CD4-positive, alpha-beta T cell treated with Interleukin-6 at 100 ng/mL for 8 hours (primary cell): ENCODE results near the gene KDM8.

ENCODE experiments used
- DNase-seq: peaks from one replicate; pipeline ENCODE4 v3.0.0-alpha.2; 2020; ENCODE audit warnings: mixed read lengths, low spot score

Gene KDM8

DNA sequence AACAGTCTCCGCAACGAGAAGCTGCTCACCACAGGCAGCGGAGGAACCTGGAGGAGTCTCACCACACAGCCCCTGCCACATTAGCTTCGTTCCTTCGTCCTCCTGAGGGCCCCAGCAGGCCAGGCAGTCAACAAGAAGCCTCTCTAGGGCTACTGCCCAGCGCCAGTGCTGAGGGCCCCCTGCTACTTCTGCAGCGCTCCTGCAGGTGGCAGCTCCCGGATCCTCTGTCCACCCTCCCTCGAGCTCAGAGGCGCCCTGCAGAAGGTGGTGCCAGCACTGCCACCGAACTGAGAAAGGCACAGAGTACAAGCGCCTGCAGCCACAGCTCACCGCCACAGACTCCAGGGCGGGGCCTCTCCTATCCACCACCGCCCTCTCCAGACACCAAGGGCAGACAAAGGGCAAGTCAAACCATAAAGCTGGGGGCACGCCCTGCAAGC lies 27.3 kb downstream of the KDM8 start:
- DNase-seq = peak; percentile 84

DNA sequence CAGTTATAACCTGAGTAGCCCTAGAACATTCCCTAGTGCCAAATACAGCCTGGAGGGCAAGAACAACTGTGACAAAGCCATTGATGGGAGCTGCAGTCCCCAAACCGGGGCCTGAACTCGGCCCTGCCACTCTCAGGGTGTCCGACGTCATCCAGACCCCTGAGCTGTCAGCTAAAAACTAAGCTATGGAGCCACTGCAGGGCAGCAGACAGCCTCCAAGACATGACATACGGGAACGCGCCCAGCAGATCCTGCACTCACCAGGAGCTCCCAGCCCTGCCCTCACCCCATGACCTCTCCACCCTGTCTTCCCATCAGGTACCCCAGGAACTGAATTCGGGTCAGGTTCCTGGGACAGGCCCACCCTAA lies 28.4 kb downstream of the KDM8 start:
- DNase-seq = no peak

DNA sequence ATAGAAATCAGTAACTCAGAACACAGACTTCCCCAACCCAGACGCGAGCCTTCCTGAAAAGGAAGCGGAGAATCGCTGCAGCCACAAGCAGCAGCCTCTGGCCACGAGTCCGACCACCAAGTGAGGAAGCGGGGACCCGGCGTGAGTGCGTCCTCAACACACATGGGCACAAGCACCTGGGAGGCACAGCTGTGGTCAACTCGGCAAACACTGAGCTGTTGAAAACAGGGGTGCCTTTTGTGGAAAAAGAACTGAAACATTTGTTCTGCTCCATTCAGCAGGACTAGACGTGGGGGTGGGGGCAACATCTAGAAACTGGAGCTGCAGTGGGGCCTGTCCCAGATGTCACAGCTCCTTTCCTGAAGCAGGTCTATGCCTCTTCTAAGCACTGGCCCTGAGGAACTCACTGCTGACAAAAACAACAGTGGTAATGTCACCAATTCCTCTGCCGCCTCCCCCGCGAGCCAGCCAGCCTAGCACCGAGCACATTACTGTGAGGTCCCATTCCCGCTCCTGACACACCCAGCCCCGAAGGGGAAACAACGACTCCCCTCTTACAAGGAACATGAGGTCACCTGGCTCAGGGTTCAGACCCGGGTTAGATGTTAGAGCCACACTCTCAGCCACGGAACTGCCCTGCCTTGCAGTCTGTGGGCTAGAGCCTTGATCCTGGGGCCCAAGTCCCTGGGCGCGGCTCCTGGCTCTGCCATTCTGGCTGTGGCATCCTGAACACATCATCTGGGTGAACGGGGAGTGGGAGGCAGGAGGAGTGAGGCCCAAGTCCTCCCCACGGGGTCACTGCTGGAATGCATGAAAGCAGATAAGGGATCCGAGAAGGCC lies 29.0 kb downstream of the KDM8 start:
- no peak for DNase-seq

DNA sequence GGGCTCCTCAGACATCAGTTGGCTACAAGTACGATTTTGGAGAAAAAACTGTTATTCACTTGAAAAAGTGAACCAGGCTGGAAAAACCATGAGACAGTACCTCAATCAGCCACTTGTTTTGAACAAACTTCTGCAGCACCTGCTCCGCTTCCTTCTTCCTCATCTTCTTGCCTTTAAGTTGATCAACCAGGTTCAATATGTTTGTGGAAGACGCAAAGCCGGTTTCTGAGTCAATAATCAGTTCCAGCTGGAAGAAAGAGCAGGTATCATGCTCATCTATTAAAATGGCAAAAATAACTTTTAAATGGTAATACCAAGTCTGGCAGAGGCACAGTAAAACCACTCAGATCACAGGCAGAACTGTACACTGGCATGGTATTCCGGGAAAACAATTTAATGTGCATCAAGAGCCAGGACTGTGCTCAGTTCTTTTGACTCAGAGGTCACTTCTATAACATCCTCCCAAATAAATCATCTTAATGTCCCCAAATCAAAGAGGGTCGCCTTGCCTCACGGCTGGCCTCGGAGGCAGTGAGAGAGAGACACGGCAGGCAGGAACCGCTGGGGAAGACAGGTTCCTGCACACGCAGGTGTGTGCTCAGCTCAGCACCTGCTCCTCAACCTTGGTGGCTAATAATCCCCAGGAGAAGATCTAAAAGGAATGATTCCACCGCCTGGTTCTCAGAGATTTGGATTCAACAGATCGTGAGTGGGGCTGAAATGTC lies 29.7 kb downstream of the KDM8 start:
- DNase-seq = peak; percentile 30

DNA sequence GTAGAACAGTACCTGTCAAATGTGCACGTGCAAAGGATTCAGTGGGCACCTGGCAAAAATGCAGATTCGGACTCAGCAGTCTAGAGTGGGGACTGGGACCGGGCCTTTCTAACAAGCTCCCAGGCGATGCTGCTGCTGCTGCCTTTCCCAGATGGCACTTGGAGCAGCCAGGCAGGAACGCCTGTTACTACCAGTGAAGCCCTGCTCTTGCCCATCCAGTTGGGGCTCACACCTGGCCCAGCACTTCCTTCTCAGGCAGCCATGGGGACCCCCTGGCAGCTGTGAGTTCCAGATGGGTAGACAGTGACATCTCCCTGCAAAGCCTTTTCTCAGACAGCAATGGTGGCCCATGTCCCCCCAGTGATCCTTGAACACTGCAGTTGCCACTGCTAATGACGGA lies 30.4 kb downstream of the KDM8 start:
- DNase-seq = no peak

DNA sequence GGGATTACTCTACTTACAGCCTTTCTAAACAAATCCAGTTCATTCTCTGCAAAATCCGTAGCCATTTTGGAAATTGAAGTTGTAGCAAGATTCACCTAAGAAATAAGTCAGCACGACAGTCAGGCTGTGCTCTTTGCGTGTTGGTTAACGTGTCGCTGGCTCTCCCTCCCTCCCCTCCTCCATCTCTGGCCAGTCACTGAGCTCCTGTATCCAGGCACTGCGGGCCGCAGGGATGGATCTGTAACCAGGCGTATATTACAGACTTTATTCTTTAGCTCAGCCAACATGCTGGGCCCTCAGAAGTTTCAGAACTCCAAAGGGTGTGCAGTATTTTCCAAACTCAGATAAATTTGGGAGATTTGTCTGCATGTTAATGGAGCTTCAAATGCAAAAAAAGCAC lies 30.8 kb downstream of the KDM8 start:
- DNase-seq = no peak

DNA sequence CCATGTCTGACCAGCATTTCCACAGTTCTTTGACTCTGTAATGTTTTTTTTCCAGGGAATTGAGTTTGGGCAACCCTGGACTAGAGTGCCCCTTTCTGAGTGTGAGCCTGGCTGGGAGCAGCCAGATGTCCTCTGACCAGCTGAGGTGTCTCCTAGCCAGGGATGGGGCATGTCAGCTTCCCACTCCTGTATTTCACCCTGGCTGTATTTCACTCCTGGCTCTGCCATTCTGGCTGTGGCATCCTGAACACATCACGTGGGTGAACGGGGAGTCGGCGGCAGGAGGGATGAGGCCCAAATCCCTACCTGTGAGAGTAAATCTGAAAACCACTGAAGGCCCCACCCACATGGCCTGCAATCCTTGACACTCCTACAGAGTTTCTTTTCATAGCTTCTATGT lies 31.3 kb downstream of the KDM8 start:
- DNase-seq = no peak

DNA sequence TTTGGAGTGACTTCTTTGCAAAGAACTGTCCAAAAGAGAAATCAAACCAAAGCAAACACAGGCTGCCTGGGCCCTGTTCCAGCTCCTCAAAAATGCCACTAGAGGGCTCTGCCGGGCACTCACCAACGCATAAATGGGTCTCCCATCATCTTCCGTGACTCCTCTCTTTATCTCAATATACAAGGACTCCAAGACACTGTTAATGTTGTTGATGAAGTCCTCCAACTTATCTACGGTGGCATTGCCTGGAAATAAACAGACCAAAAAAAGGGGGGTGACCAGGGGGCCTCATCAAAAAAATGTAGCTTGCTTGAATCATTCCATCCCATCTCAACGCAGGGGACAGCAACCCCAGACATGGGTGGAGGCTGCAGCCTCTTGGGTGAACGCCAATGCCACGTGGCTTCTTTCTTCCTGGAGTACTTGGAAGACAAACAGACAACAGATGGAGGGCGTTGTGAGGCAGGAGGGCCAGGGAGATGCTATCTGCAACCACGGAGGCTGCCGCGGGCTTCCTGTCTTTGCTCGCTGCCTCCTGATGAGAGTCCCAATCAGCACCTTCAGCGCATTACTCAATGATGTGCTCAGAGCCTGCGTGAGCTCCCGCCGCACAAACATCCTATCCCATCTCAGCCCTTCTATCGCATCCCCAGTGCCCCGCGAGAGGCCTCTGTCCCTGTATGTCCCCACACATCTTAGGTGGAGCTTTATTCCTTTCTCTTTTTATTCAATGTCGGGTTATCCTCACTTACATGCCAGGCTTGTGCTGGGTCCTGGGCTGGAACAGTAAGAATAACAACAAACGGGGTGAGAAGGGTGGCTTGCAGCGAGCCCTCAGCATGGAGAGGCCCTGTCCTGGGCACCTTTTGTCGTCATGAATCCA lies 32.0 kb downstream of the KDM8 start:
- peak; percentile 94 for DNase-seq

DNA sequence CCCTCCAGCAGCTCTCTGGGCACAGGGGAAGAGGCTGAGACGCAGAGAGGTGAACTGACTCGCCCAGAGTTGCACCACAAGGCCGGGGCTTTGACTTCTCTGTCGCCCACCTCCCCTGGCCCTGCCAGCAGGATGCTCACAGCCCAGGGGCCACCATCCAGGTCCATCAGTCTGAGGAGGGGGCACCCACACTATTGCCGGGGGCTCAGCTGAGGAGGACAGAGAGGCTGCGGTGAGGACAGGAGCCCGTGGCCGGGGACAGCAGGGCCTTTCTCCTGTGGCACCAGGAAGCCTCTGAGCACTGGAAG lies 32.6 kb downstream of the KDM8 start:
- DNase-seq = peak; percentile 21

DNA sequence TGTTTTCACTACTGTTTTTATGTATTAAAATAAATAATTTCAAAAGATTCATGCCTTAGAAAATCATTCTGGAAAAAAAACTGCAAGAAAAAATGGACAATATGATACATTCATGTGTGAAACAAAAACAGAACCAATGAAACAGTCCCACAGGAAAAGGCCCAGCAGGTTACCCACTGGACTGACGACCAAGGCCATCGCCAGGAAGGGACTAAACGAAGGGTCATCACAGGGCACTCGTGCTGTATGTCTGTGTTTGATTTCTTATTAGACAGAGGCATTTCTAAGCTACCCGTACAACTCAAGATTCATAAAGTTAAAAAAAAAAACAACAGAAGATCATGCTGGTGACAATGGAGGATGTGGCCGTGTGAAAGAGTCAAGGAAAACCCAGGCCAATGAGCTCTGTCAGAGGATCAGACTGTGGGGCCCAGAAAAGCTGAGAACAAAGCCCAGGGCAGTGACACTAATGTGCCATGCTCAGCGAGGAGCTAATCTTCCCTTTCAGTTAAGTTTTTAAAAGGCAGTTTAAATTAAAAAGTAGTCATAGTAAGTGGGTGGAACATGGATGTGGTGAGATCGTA lies 33.4 kb downstream of the KDM8 start:
- DNase-seq = no peak

DNA sequence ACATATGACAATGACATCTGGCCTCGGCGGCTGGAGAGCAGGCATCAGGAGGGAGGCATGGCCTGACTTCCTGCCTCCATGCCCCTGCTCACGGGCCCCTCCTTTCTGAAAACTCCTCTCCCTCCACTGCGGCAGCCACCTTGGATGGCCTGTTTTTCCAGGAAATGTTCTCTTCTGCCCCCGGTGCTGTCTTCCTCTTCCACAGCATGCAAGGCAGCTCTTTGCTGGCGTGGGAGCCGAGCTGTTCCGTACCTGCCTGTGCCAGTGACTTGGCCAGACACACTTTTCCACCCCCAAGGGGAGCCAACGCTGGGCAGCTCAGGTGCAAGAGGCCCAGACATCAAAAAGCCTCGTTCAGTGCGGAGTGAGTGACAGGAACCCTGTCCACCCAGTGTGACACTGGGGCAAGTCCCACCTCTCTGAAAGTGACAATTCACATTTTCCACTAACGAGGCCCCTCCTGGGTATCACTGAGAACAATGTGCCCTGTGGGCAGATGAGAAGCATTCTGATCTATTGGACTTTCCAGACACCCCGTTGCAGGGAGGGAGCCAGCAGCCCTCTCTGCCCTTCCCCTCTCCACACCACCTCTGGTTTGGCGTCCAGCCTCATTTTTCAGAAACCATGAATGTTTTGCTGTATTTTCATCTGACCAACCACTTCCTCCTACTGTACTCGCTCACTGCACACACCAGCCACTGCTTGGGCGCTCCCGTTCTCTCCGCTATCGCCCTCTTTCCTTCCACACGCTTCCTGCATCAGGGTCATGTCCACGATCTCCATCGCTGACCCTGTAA lies 34.1 kb downstream of the KDM8 start:
- DNase-seq = peak; percentile 66

DNA sequence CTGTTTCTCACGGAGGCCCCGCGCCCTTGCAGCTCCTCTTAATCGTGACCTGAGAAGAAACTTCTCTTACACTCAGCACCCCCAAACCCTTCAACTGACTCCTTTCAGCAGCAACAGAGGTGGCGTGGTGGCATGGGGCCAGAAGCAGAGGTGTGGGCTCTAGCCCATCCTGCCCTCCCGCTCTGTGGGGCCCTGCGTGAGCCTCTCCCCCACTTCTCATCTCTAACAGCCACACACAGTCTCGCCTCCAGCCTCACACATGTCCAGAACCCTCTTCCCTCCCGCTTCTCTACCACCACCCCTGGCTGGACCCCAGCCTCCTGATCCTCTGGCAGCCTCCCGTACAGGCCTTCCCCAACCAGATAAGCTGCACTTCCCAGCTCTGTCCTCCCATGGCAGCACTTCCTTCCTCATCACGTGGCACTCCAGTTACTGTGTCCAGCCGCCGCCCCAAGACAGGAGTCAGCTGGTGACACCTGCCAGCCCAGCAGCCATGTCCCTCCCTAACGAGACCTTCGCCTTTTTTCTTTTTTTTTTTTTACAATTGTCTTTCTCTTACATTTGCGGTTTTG lies 34.8 kb downstream of the KDM8 start:
- no peak for DNase-seq

DNA sequence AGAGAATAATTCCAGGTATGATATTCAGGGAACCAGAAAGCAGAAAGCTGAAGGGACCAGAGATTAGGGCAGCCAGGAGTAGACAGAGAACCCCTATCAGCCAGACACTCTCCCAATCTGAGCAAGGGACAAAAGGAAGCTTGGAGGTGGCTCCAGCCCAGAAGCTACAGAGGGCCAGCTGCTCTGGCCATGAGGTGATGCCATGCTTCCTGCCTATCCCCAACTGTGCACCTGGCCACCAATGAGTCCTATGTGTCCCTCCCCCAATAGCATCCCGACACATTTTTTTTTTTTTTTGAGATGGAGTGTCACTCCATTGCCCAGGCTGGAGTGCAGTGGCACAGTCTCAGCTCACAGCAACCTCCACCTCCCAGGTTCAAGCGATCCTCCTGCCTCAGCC lies 35.3 kb downstream of the KDM8 start:
- DNase-seq = no peak

DNA sequence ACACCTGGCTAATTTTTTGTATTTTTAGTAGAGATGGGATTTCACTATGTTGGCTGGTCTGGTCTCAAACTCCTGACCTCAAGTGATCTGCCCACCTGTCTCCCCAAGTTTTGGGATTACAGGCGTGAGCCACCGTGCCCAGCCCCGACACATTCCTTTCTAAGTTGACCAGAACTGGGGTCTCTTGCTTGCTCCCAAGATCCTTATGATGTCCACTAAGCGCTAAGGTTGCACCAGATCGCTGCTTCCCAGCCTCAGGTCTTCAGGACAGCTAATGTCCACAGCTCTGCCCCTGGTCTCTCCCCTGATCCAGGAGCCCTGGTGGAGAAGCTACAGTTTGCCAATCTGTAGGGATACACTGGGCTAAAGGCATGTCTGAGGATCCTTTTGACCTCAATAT lies 35.7 kb downstream of the KDM8 start:
- no peak for DNase-seq

DNA sequence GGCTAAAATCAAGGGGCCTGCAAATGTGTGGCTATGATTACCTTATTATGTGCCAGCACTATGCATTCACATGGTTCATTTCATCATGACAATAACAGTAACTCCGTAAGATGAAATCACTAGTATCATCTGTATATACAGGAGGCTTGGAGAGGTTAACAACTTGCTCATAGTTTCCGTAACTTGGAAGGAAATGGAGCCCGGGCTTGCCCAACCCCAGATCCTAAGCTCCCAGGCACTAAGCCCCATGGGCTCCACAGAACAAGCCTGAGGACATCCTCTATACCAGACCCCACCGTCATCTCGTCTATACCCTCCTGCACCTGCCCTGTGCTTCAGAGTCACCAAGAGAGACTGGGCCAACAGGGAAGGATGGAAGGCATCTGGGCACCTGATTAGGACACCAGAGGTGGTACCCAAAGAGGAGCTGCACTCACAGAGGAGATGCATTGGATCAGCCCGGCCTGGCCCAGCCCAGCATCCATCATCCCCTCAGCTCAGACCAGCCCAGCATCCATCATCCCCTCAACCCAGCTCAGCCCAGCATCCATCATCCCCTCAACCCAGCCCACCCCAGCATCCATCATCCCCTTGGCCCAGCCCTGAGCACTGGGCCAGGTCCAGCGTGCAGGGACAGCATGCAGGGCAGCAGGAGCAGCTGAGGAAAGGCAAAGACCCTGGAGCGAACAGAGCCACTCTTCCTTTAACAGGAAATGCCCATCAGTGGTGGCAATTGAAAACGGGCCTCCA lies 36.8 kb downstream of the KDM8 start:
- DNase-seq = no peak

DNA sequence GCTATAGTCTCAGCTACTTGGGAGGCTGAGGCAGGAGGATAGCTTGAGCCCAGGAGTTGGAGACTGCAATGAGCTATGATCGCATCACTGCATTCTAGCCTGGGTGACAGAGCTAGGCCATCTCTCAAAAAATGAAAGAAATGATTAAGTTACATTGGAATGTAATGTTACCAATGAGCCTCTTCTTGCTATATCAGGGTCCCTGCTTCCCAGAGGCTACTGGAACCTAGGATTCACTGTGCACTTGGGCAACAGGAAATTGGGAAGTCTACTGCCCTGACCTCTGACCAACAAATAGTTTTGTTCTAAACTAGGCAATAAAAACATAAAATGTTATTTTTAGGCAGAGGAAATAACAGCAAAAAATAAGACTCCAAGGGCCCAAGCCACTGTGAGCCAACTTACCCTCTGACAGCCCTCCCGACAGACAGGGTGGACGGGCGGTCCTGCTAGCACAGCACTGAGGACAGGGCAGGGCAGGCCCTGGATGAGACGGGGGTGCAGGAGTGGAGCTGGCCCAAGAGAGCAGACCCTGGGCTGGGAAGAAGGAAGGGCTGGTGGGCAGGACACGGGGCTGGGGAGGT lies 37.7 kb downstream of the KDM8 start:
- DNase-seq = no peak

DNA sequence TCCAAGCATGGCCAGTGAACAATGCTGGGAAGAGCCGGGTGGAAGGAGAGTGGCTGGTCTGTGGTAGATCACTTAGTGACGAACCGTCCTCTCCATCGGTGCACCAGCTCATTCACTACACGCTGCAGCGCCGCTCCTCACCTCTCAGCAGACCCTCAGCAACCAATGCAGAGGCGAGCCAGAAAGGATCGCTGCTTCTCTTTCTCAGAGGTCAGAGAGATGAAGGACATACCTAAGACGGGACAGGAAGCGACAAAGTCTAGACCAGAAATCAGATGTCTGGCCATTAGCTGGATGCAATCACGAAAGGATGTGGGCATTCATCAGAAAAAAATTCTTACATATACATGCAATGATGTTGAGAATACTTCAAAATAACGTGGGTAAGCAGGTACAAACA lies 38.3 kb downstream of the KDM8 start:
- DNase-seq = no peak

DNA sequence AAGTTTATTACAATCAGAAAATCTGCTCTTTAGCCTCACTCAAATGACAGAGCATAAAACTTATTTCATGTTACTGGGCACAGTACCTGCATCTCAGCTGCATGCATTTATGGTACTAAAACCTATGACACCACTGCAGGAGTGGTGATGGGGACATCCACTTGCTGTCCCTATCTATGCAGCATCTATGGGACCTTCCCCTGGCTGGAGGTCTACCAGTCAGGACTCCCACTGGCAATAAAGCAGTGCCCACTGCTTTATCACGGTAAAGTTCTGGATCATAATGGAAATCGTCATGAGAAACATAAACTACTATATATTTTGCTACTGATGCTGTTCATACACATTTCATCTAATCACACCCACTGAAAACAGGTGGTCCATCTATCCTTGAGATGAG lies 39.1 kb downstream of the KDM8 start:
- DNase-seq = no peak

DNA sequence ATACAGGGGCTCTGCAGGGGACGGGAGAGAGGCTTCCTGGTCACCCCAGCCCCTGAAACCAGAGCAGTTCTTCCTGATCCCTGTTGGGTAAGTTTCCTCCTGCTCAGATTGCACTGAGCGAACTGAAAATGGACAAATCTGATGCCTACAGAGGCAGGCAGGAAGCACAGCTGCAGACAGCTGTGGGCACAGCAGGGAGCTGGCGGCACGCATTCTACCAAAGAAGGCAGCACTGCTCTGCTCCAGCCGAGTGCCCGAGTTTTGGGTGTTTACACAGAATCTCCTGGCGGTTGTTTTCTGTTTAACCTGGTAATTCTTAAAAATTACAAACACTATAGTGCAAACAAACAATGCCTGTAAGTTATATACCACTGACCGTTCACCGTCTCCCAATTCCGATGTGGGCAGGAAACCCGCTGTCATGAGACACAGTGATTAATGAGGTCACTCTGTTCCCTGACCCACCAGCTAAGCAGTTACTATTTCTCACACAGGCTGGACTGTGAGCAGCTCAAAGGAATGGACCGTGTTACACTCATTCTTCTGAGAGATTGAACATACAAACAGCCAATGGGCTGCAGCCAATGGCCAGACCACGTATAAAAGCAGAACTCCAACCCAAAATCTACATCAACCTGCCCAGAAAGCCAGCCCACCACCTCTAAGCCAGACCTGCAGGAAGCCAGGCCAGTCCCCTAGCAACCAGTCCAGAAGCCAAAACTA lies 39.7 kb downstream of the KDM8 start:
- DNase-seq = peak; percentile 46
